GM19035 (cell line): Measurements from ENCODE around the gene TRPM3.

Source experiments
- ATAC-seq: cut with Tn5 transposase; IDR thresholded peaks from one replicate; pipeline ENCODE4 v1.9.1; 2021; ENCODE audit not compliant: unreplicated experiment

TRPM3 gene

GRCh38 chr9:70594386-70594944 lies 527.0 kb downstream of the TRPM3 start:
- no peak for ATAC-seq

DNA sequence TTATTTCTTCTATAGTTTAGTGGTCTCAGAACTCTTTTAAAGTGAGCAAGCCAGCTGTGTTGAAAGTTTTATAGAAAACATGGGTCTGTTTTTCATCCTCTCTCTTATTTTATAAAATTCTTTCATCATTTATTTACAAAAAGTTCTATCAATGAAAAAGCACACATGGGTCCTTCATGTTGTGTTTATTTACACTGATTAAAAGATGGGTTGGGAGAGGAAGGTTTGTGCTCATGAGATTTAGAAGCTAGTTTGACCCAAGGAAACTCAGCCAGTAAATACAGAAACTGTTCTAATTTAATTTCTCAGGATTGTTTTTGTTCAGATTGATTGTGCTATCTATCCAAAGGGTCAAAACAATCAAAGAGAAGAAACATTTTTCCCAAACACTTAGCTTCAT lies 528.2 kb downstream of the TRPM3 start:
- ATAC-seq, result no peak

DNA sequence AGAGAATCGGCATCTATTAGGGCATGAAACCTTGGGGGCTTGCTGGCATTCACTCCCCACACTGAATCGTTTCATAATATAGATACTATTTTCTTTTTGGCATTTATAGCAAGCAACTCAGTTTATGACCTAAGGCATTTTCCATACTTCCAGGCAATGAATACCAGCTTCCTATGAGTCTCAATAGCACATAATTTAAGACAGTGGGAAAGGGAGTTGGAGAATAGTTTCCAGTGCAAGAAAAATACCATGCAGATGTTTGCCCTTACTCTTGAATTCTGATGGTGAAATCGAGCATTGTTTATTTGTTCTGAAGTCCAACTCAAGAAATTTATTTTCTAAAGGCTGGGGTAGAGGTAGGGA lies 531.1 kb downstream of the TRPM3 start:
- no peak for ATAC-seq

GRCh38 chr9:70589571-70590314 lies 531.7 kb downstream of the TRPM3 start:
- ATAC-seq, result no peak

DNA sequence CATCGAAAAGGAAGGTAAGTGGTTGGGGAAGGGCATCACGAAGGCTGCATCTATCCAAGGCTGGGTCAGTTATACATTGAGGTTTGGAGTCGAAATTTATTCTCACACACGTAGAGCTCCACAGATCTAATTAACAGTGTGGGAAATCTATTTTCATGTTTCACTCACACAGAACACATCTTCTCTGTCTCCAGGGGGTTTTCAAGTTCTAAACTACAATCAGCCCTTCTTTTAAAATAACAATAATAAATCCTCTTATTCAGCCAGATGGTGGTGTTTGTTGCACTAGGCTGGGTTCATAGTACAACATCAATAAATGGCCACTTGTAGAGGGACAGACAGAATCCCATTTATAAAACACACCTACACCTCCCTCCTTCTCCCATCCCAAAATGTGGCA lies 532.4 kb downstream of the TRPM3 start:
- ATAC-seq, result no peak

DNA sequence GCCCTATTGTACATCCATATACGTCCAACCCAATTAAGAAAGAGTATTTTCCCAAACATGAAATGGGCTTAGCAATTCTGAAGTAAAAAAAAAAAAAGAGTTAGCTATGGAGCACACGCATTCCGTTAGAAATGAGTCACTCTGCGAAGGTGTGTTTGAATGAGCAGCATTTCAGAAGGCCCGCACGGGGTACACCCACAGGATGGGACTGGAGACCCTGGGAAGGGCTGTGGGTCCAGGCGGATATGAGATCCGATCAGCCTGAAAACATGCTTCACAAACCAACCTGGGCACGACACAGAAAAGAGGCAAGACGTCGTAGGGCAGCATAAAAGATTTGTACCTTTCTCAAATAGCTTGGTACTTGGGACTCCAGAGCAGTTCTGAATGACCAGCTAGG lies 533.0 kb downstream of the TRPM3 start:
- ATAC-seq, result no peak

DNA sequence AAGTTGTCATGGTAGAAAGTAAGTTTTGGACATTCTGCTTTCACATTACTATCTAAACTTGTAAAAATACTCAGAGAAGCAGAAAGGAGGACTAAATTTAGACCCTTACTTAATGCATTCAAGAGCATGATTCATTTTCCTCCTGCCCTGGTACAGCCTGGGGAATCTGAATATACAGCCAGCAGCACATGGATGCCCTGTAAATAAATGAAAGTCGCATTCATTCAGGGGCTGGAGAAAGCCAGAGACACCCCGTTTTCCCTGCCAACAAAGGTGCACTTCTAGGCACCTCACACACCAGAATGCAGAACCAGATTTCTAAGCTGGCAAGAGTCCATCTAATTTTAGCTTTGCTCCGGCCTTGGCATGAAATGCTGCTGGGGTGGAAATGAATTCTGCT lies 534.2 kb downstream of the TRPM3 start:
- ATAC-seq, result no peak

DNA sequence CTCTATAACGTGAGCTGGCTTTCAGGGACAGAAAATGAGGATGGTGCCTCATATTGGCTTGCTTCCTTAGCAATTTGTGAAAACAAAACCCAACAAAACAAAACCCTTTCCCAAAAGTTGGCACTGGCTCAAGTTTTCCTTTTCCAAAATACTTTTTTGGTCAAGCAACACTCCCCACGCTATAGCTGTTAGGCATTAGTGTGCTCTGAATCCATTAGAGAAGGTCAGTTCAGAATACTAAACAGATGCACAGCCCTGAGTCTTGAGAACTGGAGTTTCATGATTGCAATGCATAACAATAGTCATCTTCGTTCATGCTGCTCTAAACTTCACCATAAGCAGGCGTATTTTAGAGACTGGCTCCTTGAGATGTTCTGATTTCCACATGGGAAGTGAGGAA lies 534.9 kb downstream of the TRPM3 start:
- no peak for ATAC-seq

- ATAC-seq, result no peak
These were observed 539.5 kb downstream of the TRPM3 start for GRCh38 chr9:70581955-70582350.

DNA sequence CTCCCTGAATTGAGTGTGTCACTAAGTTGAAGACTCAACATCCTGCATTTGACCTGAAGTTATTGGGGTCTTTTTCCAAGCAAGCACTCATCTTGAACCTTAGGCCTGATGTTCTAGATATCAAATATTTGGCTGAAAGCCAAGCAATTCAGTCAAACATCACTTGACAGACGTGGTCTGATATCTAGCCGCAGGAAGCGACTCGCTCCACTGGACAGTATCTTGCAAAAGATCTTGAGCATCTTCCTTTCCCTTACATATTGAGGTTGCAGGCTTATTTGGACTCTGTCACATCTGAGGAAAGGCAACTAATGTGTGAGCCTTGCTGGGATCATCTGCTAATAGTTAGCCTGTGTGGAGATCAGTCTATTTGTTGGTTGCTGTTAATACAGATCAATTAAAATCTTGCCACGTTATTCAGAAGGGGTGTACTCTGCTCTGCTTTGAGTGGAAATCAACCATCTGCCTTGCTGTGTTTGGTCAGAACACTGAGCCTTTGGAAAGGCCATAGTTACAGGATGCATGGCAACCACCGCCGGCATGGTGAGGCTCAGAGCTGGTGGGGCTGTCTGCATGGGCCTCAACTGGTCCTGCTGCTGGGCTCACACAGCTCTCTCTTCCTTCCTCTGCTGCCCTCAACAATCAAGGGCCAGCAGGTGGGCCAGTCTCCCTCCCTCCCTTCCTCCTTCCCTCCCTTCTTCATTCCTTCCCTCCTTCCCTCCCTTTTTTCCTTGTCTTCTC lies 540.0 kb downstream of the TRPM3 start:
- no peak for ATAC-seq

DNA sequence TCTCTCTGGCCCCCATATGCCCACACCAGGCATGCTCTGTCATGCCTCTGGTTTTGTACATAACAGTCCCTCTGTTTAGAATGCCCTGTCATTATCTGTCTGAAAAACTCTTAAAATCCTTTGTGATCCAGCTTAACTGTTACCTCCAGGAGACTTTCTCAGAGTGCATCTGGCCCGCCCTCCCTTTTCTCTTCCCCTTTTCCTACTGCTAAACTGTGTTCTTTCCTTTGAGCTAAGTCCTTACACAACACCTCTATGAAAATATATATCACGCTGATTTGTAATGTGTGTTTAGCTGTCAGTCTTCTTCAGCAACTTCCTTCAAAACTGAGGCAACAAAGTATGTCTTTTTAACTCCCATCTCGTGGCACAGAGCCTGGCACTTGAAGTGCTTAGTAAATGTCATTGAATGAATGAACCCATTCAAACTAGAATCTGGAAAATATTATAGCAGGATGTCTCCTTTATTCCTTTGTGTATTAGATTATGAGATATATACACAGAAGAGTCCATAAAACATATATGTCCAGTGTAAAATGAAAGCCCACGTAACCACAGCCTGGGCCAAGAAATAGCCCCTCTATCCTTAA lies 540.7 kb downstream of the TRPM3 start:
- ATAC-seq, result no peak

- ATAC-seq, result no peak
These were observed 541.7 kb downstream of the TRPM3 start for GRCh38 chr9:70579686-70580085.

DNA sequence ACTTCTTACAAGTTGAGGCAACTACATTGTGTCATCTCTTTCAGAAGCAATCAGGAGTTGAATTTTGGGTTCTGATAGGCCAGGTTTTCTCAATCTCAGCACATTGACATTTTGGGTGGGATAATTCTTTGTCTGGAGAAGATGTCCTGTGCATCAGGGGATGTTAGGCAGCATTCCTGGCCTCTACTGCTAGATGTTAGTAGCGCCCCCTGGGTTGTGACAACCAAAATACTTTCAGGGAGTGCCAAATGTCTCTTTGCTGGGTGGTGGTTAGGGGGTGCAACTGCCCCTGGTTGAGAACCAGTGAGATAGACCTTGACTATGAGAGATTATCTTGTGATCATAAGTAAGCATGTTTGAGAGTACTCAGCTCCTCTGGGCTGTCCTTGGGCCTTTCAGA lies 542.7 kb downstream of the TRPM3 start:
- no peak for ATAC-seq

- ATAC-seq, result no peak
These were observed 543.8 kb downstream of the TRPM3 start for GRCh38 chr9:70577671-70578070.

GRCh38 chr9:70576116-70576515 lies 545.3 kb downstream of the TRPM3 start:
- ATAC-seq, result no peak

DNA sequence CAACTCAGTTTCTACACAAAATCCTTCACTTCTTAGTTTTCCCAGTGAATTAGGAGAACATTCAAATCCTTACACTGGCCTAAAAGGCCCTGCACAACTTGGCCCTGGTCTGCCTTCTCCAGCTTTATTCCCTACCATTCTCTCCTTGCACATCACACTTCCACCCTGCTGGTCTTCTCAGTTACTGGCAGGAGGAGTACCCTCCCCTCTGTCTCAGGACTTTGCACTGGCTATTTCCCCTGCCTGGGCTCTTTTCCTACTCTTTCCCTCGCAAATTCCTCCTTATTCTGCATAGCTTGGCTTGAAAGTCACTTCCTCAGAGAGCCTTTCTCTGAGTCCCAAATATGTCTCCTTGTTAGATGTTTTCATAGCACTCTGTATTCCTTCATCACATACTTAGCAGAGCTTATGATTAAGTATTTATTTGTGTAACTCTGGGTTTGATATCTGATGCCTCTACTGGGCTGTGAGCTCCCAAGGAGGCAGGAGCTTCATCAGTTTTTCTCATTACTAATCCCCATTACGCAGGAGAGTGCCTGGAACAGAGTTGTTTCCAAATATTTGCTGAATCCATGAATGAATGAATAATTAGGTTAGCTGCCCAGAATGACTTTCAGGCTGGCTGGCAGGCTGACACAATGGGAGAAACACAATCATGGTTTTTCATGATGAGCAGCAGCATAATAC lies 547.1 kb downstream of the TRPM3 start:
- ATAC-seq, result no peak

- ATAC-seq, result no peak
These were observed 548.1 kb downstream of the TRPM3 start for GRCh38 chr9:70573308-70573707.

DNA sequence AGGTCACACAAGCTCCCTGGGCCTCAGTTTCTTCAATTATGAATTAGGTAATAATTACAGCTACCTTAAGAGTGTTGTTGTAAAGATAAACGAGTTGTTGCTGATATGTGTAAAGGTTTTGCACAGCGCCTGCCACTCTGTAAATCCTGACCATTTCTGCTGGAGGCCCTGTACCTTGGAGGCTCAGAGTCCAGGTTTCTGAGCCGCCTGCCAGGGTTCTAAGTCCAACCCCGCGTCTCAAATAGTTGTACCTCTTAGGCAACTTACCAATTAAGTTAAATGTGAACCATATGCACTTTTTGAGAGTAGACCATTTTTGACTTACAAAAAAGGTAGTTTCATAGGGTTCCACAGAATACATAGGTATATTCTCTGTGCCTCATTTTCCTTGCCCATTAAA lies 550.2 kb downstream of the TRPM3 start:
- ATAC-seq, result no peak

GRCh38 chr9:70569791-70570190 lies 551.6 kb downstream of the TRPM3 start:
- no peak for ATAC-seq

DNA sequence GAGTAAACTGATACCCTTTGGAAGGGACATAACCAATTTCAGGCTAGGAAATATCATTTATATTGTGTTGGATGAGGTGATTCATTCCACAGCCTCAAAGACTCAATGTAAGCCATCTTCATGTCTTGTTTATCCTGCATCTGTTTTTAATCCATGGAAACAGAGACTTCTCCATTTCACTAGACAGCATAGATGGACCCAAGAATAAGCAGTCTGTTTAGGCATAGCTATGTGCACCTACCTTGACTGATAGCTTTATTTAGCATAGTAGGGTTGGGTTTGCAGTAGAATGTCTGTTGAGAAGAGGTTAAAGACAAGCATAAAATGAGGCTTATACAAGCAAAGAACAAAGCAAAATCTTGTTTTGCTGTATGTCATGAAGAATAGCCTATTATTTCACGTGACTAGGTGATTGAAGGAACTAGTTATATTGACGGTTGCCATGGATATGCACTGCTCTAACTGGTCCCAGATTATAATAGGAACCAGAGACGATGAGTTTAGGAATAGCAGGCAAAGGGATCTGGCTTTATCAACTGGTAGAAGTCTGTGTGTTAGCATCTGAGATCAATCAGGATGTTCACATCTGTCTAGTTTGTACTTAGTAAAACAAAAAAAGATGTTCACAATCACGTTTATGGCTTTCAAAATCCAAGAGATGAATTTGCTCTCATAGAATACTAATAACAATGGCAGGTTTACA lies 552.2 kb downstream of the TRPM3 start:
- no peak for ATAC-seq

DNA sequence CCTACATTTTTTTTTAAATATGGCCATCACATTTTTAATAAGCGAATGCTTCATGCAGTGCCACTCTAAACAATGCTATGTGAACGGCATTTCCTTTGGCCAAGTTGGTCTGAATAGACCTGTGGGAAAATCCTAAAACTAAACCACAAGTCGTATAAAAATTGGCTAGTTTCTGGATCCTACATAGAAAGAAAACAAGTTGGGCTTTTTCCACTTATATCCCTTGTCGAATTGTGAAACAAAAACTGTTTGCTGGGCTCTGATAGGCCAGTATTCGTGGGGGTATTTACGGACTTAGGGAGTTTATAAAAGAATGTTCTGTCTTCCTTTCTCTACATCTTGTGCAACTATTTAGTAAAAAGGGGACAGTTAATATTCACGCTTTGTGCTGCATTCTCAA lies 553.9 kb downstream of the TRPM3 start:
- ATAC-seq, result no peak
